Bronchial epithelial cell (primary cell): Measurements from ENCODE around the gene ASB1. TPM values are rescaled to one million over a fixed set of nuclear protein-coding genes. Genes with fewer than 3 reads are reported as not detected.

ENCODE experiments used
- DNase-seq: peaks from one replicate; pipeline ENCODE4 v3.0.0-alpha.2; 2010; ENCODE audit warnings: low read depth
- FAIRE-seq: peaks from 2 replicates; lab custom pipeline; 2011; peaks lifted over from hg19 to GRCh38; lab: Jason Lieb, UNC
- H3K27me3 ChIP-seq: 2 replicates; pipeline ENCODE4 v1.5.1; 2011; ENCODE audit warnings: low read length; ENCODE audit not compliant: control insufficient read depth, insufficient read depth
- H3K36me3 ChIP-seq: 2 replicates; pipeline ENCODE4 v1.5.1; 2011; ENCODE audit warnings: low read length; ENCODE audit not compliant: control insufficient read depth, insufficient read depth
- H3K4me3 ChIP-seq: 2 replicates; pipeline ENCODE4 v1.5.1; 2011; ENCODE audit warnings: mild to moderate bottlenecking, low read depth, low read length, control low read depth
- total RNA-seq: library from RNA; depleted of rRNA; stranded (reverse); fragments of >200 nt; gene quantifications from 2 replicates; pipeline ENCODE4 v1.2.1, GENCODE V29; 2014
- TF ChIP-seq, protein P1 (sequence below): IDR thresholded peaks from 2 replicates; pipeline ENCODE4 v1.5.1; 2011; ENCODE audit warnings: mild to moderate bottlenecking, moderate library complexity, low read length, control low read depth, inconsistent platforms; ENCODE audit not compliant: insufficient read depth, severe bottlenecking

Gene ASB1
- total RNA-seq, 1 donor from 2014 or later: 41.9 TPM

DNA sequence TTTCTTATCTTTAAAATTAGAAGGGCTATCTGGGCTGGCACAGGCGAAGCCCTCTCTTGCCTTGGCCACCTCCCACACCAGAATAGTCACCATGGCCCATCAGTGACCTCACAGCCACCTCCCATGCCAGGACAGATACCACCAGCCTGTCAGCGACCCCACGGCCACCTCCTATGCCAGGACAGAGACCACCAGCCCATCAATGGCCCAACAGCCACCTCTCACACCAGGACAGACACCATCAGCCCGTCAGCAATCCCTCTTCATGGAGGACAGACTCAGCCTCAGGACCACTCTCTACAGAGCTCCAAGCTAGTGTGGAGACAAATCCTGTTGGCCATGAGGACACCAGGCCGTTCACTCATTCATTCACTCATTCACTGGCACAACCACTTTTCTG, 74.6 kb downstream of the ASB1 start:
- Histone ChIP-seq H3K36me3 (no peaks in the 10 kb centered on the region), H3K27me3 (no peaks in the 10 kb centered on the region), H3K4me3 (no peak overlapping the region)
- TF ChIP-seq, protein P1, sequence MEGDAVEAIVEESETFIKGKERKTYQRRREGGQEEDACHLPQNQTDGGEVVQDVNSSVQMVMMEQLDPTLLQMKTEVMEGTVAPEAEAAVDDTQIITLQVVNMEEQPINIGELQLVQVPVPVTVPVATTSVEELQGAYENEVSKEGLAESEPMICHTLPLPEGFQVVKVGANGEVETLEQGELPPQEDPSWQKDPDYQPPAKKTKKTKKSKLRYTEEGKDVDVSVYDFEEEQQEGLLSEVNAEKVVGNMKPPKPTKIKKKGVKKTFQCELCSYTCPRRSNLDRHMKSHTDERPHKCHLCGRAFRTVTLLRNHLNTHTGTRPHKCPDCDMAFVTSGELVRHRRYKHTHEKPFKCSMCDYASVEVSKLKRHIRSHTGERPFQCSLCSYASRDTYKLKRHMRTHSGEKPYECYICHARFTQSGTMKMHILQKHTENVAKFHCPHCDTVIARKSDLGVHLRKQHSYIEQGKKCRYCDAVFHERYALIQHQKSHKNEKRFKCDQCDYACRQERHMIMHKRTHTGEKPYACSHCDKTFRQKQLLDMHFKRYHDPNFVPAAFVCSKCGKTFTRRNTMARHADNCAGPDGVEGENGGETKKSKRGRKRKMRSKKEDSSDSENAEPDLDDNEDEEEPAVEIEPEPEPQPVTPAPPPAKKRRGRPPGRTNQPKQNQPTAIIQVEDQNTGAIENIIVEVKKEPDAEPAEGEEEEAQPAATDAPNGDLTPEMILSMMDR: no peak
- DNase-seq: no peak
- no peak for FAIRE-seq

Other genes starting within 250 kb of the ASB1 start
- gene ILKAP, start 223.2 kb upstream of the ASB1 start, total RNA-seq: 25.0 and 31.4 TPM in 2 replicates
- gene HES6, start 186.9 kb upstream of the ASB1 start, total RNA-seq: 36.1 and 44.3 TPM in 2 replicates
- gene PER2, start 138.3 kb upstream of the ASB1 start, total RNA-seq: 11.3 and 19.1 TPM in 2 replicates
- gene TRAF3IP1, start 106.4 kb upstream of the ASB1 start, total RNA-seq: 9.2 and 11.4 TPM in 2 replicates